Measurements from ENCODE around the gene DHRSX.

Gene DHRSX

DNA sequence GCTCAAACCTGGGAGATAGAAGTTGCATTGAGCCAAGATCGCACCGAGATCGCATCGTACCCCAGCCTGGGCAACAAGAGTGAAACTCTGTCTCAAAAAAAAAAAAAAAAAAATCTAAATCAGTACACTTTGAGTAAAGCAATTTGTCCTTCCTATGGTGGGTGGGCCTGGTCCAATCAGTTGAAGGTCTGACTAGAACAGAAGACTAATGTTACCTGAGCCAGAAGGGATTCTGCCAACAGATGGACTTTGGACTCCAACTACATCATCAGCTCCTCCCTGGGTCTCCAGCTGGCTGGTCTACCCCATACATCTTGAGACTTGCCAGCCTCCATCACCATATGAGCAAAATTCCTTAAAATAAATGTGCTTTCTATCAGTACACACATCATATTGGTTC lies 155.2 kb downstream of the DHRSX start:
- Histone ChIP-seq H3K4me1 (ENCODE audit: control insufficient read depth, insufficient read depth, low read length) (peaks cover 9% of the 10 kb centered on the region), H3K27me3 (ENCODE audit: control insufficient read depth, insufficient read depth, low read length) (no peaks in the 10 kb centered on the region), H3K9ac (ENCODE audit: low read length) (no peak overlapping the region), H3K9me3 (ENCODE audit: control insufficient read depth, insufficient read depth, low read depth, low read length) (peaks cover 3% of the 10 kb centered on the region; the same call in 1 of the 2 replicates), H3K27ac (ENCODE audit: low read depth, low read length) (no peak overlapping the region), H3K4me3 (ENCODE audit: low read depth, low read length) (no peak overlapping the region), H3K36me3 (ENCODE audit: control insufficient read depth, insufficient read depth, low read length) (peaks cover 6% of the 10 kb centered on the region; the same call in 1 of the 2 replicates)

DNA sequence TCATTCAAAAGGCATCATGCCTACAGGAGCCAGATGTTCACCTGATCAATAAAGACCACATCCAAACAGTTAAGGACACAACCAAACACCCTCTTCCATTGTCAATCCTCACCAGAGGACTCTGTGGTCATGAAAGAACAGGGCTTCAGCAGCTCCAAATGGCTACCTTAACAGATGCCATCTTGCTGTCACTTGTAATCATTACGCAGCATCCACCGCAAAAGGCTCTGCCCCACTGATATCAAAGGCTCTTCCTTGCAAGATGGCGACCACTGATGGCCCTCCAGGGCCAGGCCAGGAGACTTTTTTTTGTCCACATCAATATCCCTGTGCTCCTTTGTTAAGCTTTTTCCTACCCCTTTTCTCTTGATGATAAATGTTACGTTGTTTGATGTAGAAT lies 157.4 kb downstream of the DHRSX start:
- Histone ChIP-seq H3K4me1 (ENCODE audit: control insufficient read depth, insufficient read depth, low read length) (peaks cover 9% of the 10 kb centered on the region), H3K4me3 (ENCODE audit: low read depth, low read length) (no peak overlapping the region), H3K9ac (ENCODE audit: low read length) (no peak overlapping the region), H3K27ac (ENCODE audit: low read depth, low read length) (no peak overlapping the region), H3K9me3 (ENCODE audit: control insufficient read depth, insufficient read depth, low read depth, low read length) (peaks cover 3% of the 10 kb centered on the region; the same call in 1 of the 2 replicates), H3K36me3 (ENCODE audit: control insufficient read depth, insufficient read depth, low read length) (peaks cover 8% of the 10 kb centered on the region; the same call in 1 of the 2 replicates), H3K27me3 (ENCODE audit: control insufficient read depth, insufficient read depth, low read length) (no peaks in the 10 kb centered on the region)

DNA sequence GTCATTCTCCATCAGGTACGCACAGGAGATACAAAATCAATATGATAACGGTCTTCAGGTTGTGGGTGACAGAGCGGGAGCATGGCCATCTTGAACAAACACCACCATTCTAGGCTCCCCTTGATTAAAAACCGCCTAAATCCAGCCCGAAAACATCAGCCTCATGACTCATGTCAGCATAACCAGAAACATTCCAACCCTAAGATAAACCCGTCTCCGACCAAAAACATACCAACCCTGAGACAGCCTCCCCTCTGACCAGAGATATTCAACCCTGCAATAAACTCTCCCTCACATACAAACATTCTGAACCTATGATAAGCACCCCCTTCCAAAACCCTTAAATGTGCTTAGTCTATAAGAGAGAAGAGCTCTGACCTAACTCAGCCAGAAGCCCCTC lies 157.9 kb downstream of the DHRSX start:
- H3K27ac ChIP-seq (ENCODE audit: low read depth, low read length): no peak overlapping the region
- no peaks in the 10 kb centered on the region for H3K27me3 ChIP-seq (ENCODE audit: control insufficient read depth, insufficient read depth, low read length)
- H3K36me3 ChIP-seq (ENCODE audit: control insufficient read depth, insufficient read depth, low read length): peaks cover 8% of the 10 kb centered on the region; the same call in 1 of the 2 replicates
- H3K9ac ChIP-seq (ENCODE audit: low read length): no peak overlapping the region
- no peak overlapping the region for H3K4me3 ChIP-seq (ENCODE audit: low read depth, low read length)
- peaks cover 3% of the 10 kb centered on the region; the same call in 1 of the 2 replicates for H3K9me3 ChIP-seq (ENCODE audit: control insufficient read depth, insufficient read depth, low read depth, low read length)
- H3K4me1 ChIP-seq (ENCODE audit: control insufficient read depth, insufficient read depth, low read length): peaks cover 9% of the 10 kb centered on the region

DNA sequence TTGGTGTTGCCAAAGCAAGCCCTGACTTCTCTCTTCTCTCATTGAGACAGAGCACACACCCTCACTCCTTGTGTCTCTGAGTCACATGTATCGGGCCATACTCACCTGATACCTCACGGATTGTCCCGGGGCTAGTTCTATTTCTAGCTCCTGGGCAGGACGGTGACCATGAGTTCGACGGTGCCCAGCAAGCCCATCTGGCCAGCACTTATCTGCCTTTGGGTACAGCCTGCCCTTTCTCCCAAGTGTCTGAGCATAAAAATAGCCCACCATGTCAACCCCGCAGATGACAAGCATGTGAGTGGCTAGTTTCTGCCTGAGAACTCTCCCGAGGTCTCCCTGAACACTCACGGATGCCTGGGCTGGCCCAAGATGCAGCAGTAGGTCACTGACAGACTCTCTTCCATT lies 158.5 kb downstream of the DHRSX start:
- H3K4me3 ChIP-seq (ENCODE audit: low read depth, low read length): no peak overlapping the region
- H3K36me3 ChIP-seq (ENCODE audit: control insufficient read depth, insufficient read depth, low read length): peaks cover 8% of the 10 kb centered on the region; the same call in 1 of the 2 replicates
- H3K4me1 ChIP-seq (ENCODE audit: control insufficient read depth, insufficient read depth, low read length): peaks cover 9% of the 10 kb centered on the region
- H3K27ac ChIP-seq (ENCODE audit: low read depth, low read length): no peak overlapping the region
- no peaks in the 10 kb centered on the region for H3K27me3 ChIP-seq (ENCODE audit: control insufficient read depth, insufficient read depth, low read length)
- H3K9me3 ChIP-seq (ENCODE audit: control insufficient read depth, insufficient read depth, low read depth, low read length): peaks cover 3% of the 10 kb centered on the region; the same call in 1 of the 2 replicates
- no peak overlapping the region for H3K9ac ChIP-seq (ENCODE audit: low read length)

DNA sequence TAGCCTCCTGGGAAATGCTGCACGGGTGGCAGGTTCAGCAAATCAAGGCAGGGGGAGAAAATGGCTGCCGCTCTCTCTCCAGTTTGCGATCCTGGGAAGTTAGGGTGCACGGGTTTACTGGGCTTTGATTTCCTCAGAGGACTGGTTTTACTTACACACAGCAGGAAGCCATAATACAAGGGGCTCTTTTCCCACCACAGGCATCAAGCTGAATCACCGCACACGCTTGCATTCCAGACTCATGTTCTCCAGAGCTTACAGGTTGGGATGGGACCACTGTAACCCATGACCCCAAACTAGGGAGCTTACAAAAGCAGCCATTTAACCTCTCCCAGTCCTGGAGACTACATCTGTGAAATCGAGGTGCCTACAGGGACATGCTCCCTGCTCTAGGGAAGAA lies 159.8 kb downstream of the DHRSX start:
- Histone ChIP-seq H3K27ac (ENCODE audit: low read depth, low read length) (no peak overlapping the region), H3K27me3 (ENCODE audit: control insufficient read depth, insufficient read depth, low read length) (no peaks in the 10 kb centered on the region), H3K9me3 (ENCODE audit: control insufficient read depth, insufficient read depth, low read depth, low read length) (peaks cover 3% of the 10 kb centered on the region; the same call in 1 of the 2 replicates), H3K9ac (ENCODE audit: low read length) (no peak overlapping the region), H3K4me3 (ENCODE audit: low read depth, low read length) (no peak overlapping the region), H3K4me1 (ENCODE audit: control insufficient read depth, insufficient read depth, low read length) (peaks cover 9% of the 10 kb centered on the region), H3K36me3 (ENCODE audit: control insufficient read depth, insufficient read depth, low read length) (peaks cover 8% of the 10 kb centered on the region; the same call in 1 of the 2 replicates)

DNA sequence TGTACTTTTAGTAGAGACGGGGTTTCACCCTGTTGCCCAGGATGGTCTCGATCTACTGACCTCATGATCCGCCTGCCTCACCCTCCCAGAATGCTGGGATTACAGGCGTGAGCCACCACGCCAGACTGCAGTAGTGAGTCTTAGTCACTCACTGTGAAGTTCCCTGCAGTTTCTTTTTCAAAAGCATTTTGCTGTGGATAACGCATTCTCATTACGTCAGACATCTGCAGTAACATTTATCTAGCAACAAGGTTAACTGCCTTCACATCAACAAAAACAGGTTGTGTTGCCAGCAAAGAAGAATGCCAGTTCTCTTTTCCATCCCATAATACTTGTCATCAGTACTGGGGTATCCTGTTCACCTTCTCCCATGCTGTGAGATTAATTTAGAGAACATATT lies 164.6 kb downstream of the DHRSX start:
- H3K4me1 ChIP-seq (ENCODE audit: control insufficient read depth, insufficient read depth, low read length): no peaks in the 10 kb centered on the region
- no peak overlapping the region for H3K27ac ChIP-seq (ENCODE audit: low read depth, low read length)
- no peak overlapping the region for H3K4me3 ChIP-seq (ENCODE audit: low read depth, low read length)
- H3K36me3 ChIP-seq (ENCODE audit: control insufficient read depth, insufficient read depth, low read length): peaks cover 8% of the 10 kb centered on the region; the same call in 1 of the 2 replicates
- no peaks in the 10 kb centered on the region for H3K27me3 ChIP-seq (ENCODE audit: control insufficient read depth, insufficient read depth, low read length)
- H3K9ac ChIP-seq (ENCODE audit: low read length): no peak overlapping the region
- H3K9me3 ChIP-seq (ENCODE audit: control insufficient read depth, insufficient read depth, low read depth, low read length): no peaks in the 10 kb centered on the region

DNA sequence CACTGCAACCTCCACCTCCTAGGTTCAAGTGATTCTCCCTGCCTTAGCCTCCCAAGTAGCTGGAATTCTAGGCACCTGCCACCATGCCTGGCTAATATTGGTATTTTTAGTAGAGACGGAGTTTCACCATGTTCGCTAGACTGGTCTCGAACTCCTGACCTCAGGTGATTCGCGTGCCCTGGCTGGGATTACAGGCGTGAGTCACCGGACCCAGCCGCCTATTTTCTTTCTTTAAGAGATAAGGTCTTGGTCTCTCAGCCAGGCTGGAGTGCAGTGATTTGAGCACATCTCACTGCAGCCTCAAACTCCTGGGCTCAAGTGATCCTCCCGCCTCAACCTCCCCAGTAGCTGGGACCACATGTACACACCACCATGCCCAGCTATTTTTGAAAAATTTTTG lies 166.5 kb downstream of the DHRSX start:
- H3K27me3 ChIP-seq (ENCODE audit: control insufficient read depth, insufficient read depth, low read length): no peaks in the 10 kb centered on the region
- no peak overlapping the region for H3K4me3 ChIP-seq (ENCODE audit: low read depth, low read length)
- no peak overlapping the region for H3K9ac ChIP-seq (ENCODE audit: low read length)
- H3K9me3 ChIP-seq (ENCODE audit: control insufficient read depth, insufficient read depth, low read depth, low read length): no peaks in the 10 kb centered on the region
- H3K4me1 ChIP-seq (ENCODE audit: control insufficient read depth, insufficient read depth, low read length): no peaks in the 10 kb centered on the region
- no peak overlapping the region for H3K27ac ChIP-seq (ENCODE audit: low read depth, low read length)
- H3K36me3 ChIP-seq (ENCODE audit: control insufficient read depth, insufficient read depth, low read length): no peaks in the 10 kb centered on the region

DNA sequence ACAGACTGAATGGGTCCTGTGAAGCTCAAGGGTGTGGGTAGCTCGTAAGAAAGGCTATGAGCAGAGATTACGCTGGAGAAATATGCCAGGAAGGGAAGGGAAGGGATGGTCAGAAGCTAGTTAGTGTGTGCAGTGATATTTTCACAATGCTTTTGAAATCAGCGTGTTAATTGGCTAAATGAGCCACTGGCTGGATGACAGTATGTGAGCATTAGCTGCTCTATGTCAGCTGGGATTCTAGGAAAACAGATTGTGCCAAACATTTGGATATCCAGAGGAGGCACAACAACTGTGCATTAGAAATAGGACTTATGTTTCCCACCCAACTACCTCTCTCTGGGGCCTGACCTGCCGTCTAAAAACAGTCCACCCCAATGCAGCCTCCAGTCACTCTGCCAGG lies 168.5 kb downstream of the DHRSX start:
- no peak overlapping the region for H3K9ac ChIP-seq (ENCODE audit: low read length)
- no peak overlapping the region for H3K27ac ChIP-seq (ENCODE audit: low read depth, low read length)
- no peaks in the 10 kb centered on the region for H3K9me3 ChIP-seq (ENCODE audit: control insufficient read depth, insufficient read depth, low read depth, low read length)
- H3K27me3 ChIP-seq (ENCODE audit: control insufficient read depth, insufficient read depth, low read length): no peaks in the 10 kb centered on the region
- H3K4me1 ChIP-seq (ENCODE audit: control insufficient read depth, insufficient read depth, low read length): no peaks in the 10 kb centered on the region
- no peak overlapping the region for H3K4me3 ChIP-seq (ENCODE audit: low read depth, low read length)
- no peaks in the 10 kb centered on the region for H3K36me3 ChIP-seq (ENCODE audit: control insufficient read depth, insufficient read depth, low read length)

DNA sequence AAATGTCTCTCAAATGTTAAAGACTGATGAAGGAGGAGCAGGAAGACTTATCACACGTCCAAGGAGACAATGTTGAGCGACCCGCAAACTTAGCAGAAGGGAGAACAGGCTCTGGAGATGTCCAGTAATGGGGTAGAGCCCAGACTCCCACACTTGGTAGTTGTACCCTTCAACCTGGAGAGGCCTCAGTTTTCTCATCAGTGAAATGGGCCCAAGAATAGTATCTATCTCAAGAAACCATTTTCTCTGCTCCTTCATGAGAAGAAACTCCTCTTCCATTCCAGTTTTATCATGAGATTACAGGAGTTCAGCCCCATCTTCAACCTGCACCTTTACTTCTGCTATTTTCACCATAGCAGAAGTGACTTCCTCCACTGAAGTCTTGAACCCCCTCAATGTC lies 169.9 kb downstream of the DHRSX start:
- no peaks in the 10 kb centered on the region for H3K9me3 ChIP-seq (ENCODE audit: control insufficient read depth, insufficient read depth, low read depth, low read length)
- no peaks in the 10 kb centered on the region for H3K27me3 ChIP-seq (ENCODE audit: control insufficient read depth, insufficient read depth, low read length)
- H3K9ac ChIP-seq (ENCODE audit: low read length): no peak overlapping the region
- H3K36me3 ChIP-seq (ENCODE audit: control insufficient read depth, insufficient read depth, low read length): no peaks in the 10 kb centered on the region
- no peak overlapping the region for H3K4me3 ChIP-seq (ENCODE audit: low read depth, low read length)
- H3K27ac ChIP-seq (ENCODE audit: low read depth, low read length): no peak overlapping the region
- H3K4me1 ChIP-seq (ENCODE audit: control insufficient read depth, insufficient read depth, low read length): no peaks in the 10 kb centered on the region

DNA sequence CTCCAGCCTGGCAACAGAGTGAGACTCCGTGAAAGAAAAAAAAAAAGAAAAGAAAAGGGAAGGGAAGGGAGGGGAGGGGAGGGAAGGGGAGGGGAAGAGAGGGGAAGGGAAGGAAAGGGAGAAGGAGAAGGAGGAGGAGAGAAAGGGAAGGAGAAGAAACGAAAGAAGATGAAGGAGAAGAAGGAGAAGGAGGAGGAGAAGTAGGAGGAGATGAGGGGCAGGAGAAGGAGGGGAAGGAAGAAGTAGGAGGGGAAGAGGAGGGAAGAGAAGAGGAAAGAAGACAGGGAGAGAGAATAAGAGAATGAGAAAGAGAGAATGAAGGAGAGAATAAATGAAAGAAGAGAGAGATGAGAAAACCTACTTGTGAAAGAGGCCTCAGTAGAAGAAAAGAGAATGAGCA lies 170.3 kb downstream of the DHRSX start:
- no peak overlapping the region for H3K27ac ChIP-seq (ENCODE audit: low read depth, low read length)
- no peaks in the 10 kb centered on the region for H3K4me1 ChIP-seq (ENCODE audit: control insufficient read depth, insufficient read depth, low read length)
- no peak overlapping the region for H3K9ac ChIP-seq (ENCODE audit: low read length)
- H3K9me3 ChIP-seq (ENCODE audit: control insufficient read depth, insufficient read depth, low read depth, low read length): no peaks in the 10 kb centered on the region
- H3K27me3 ChIP-seq (ENCODE audit: control insufficient read depth, insufficient read depth, low read length): no peaks in the 10 kb centered on the region
- no peaks in the 10 kb centered on the region for H3K36me3 ChIP-seq (ENCODE audit: control insufficient read depth, insufficient read depth, low read length)
- H3K4me3 ChIP-seq (ENCODE audit: low read depth, low read length): no peak overlapping the region

DNA sequence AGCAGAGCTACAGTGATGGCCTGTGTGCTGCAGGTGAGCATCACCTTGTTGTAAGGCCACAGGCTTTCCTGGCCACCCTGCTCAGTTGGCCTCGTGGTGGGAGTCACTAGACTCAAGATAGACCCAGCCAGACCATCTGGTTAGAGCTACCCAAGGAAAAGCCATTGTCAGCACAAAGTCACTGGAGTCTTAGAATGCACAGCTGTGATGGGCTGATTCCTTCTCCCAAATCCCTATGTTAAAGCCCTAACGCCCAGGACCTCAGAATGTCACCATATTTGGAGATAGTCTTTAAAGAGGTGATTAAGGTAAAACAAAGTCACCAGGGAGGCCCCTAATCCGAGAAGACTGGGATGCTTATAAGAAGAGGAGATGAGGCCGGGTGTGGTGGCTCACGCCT lies 173.4 kb downstream of the DHRSX start:
- Histone ChIP-seq H3K9ac (ENCODE audit: low read length) (no peak overlapping the region), H3K36me3 (ENCODE audit: control insufficient read depth, insufficient read depth, low read length) (no peaks in the 10 kb centered on the region), H3K4me3 (ENCODE audit: low read depth, low read length) (no peak overlapping the region), H3K27ac (ENCODE audit: low read depth, low read length) (no peak overlapping the region), H3K9me3 (ENCODE audit: control insufficient read depth, insufficient read depth, low read depth, low read length) (no peaks in the 10 kb centered on the region), H3K27me3 (ENCODE audit: control insufficient read depth, insufficient read depth, low read length) (no peaks in the 10 kb centered on the region), H3K4me1 (ENCODE audit: control insufficient read depth, insufficient read depth, low read length) (no peaks in the 10 kb centered on the region)

Measured in HUES6 (cell line).